Measurements from ENCODE around the gene INTS4. TPM values are rescaled to one million over a fixed set of nuclear protein-coding genes. Genes with fewer than 3 reads are reported as not detected.
"Not testable (repeated sequence)": the region's sequence is repeated elsewhere in the genome, so short reads cannot be mapped to it uniquely, and the experiment has no call there.

Gene INTS4
- polyA plus RNA-seq, 6 donors from 2014 or later: 33.3 to 71.6 (median 38.1) TPM

DNA sequence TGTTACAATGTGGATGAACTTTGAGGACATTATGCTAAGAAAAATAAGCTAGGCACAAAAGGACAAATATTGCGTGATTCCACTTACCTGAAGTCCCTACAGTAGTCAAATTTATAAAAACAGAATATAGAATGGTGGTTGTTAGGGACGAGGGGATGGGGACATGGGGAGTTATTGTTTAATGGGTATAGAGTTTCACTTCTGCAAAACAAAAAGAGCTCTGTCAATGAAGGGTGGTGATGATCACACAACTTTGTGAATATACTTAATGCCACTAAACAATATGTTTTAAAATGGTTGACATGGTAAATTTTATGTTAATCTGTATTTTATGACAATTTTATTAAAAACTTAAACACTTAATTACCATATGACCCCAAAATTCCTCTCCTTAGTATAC is 26.1 kb downstream of the INTS4 start:
- no peaks in the 10 kb centered on the region for H3K27me3 Mint-ChIP-seq
- no peak overlapping the region for H3K4me3 Mint-ChIP-seq
- peak; percentile 73 to 90 for ATAC-seq (ENCODE audit: low read depth in 2 of 2)
- DNase-seq: peak; percentile 16
- H3K27ac Mint-ChIP-seq: no peak overlapping the region
- peaks cover 0 to 22% (median 18%) of the 10 kb centered on the region in 3 donors for H3K4me1 Mint-ChIP-seq
- H3K36me3 Mint-ChIP-seq: peaks cover 0 to 18% of the 10 kb centered on the region in 2 donors
- no peaks in the 10 kb centered on the region for H3K9me3 Mint-ChIP-seq

DNA sequence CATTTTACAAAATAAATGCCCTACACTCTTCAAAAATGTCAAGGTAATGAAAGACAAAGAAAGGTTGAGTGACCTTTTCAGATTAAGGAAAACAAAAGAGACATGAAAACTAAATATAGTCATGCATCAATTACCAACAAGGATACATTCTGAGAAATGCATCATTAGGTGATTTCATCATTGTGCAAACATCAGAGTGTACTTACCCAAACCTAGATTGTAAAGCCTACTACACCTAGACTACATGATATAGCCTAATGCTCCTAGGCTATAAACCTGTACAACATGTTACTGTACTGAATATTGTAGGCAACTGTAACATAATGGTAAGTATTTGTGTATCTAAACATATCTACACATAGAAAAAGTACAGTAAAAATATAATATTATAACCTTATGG is 26.7 kb downstream of the INTS4 start:
- H3K36me3 Mint-ChIP-seq: peaks cover 0 to 18% of the 10 kb centered on the region in 2 donors
- H3K27me3 Mint-ChIP-seq: no peaks in the 10 kb centered on the region
- ATAC-seq (ENCODE audit: low read depth in 2 of 2) (no peak), DNase-seq (no peak)
- no peak overlapping the region for H3K4me3 Mint-ChIP-seq
- H3K4me1 Mint-ChIP-seq: peaks cover 0 to 22% (median 18%) of the 10 kb centered on the region in 3 donors
- H3K9me3 Mint-ChIP-seq: no peaks in the 10 kb centered on the region
- no peak overlapping the region for H3K27ac Mint-ChIP-seq

DNA sequence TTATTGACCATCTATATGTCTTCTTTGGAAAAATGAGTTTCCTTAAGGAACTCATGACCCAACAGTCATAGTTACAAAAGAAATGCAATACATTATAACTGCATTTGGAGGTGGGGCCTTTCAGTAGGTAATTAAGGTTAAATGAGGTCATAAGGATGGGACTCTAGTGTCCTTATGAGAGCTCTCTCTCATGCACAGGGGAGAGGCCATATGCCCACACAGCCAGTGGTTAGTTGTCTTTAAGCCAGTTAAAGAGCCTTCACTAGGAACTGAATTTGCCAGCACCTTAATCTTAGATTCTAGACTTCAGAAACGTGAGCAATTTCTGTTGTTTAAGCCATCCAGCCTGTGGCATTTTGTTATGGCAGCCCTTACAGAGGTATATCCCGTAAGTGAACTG is 27.3 kb downstream of the INTS4 start:
- Mint-ChIP-seq H3K36me3 (peaks cover 0 to 18% of the 10 kb centered on the region in 2 donors), H3K9me3 (no peaks in the 10 kb centered on the region)

DNA sequence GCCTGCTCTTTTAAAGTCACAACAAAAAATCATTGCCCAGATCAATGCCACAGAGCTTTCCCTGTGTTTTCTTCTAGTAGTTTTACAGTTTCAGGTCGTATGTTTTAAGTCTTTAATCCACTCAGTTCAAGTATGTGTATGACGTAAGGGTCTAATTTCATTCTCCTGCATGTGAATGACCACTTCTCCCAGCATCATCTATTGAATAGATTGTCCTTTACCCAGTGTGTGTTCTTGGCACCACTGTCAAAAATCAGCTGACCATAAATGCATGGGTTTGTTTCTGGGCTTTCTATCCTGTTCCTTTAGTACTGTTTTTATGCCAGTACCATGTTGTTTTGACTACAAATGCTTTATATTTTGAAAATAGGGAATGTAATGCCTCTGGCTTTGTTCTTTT is 28.1 kb downstream of the INTS4 start:
- DNase-seq (no peak), ATAC-seq (ENCODE audit: low read depth in 2 of 2) (no peak)
- Mint-ChIP-seq H3K4me1 (peaks cover 0 to 22% (median 18%) of the 10 kb centered on the region in 3 donors), H3K4me3 (no peak overlapping the region), H3K27ac (peak overlapping the region in 1 of 6 donors; percentile 30), H3K27me3 (no peaks in the 10 kb centered on the region), H3K9me3 (no peaks in the 10 kb centered on the region), H3K36me3 (peaks cover 0 to 18% of the 10 kb centered on the region in 2 donors)

More for the DNA sequence above, 27.3 kb downstream of the INTS4 start:
- Mint-ChIP-seq H3K27me3 (no peaks in the 10 kb centered on the region), H3K4me3 (no peak overlapping the region), H3K27ac (no peak overlapping the region), H3K4me1 (peaks cover 0 to 22% (median 18%) of the 10 kb centered on the region in 3 donors)
- DNase-seq: no peak
- ATAC-seq (ENCODE audit: low read depth in 2 of 2): no peak

DNA sequence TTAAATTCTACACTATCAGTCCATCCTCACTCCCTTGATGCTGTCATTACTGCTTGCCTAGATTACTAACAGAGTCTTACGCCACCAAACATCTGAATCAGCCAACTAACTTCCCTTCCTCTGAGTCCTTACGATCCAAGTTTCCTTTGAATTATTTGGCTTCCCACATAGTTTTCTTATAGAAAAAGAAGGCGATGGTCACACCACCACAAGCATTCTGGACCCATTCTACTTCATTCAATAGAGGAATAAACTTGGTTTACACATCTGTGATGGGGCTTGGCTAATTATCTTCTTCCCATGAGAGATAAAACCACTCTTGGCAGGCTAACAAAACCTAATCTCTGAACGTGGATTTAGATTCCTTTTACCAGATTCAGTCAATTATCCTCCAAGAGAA is 35.0 kb downstream of the INTS4 start:
- H3K4me1 Mint-ChIP-seq: no peaks in the 10 kb centered on the region
- no peaks in the 10 kb centered on the region for H3K9me3 Mint-ChIP-seq
- no peak overlapping the region for H3K4me3 Mint-ChIP-seq
- ATAC-seq (ENCODE audit: low read depth in 2 of 2) (no peak), DNase-seq (no peak)
- peaks cover 15 to 21% of the 10 kb centered on the region in 2 donors for H3K36me3 Mint-ChIP-seq
- no peak overlapping the region for H3K27ac Mint-ChIP-seq
- no peaks in the 10 kb centered on the region for H3K27me3 Mint-ChIP-seq

DNA sequence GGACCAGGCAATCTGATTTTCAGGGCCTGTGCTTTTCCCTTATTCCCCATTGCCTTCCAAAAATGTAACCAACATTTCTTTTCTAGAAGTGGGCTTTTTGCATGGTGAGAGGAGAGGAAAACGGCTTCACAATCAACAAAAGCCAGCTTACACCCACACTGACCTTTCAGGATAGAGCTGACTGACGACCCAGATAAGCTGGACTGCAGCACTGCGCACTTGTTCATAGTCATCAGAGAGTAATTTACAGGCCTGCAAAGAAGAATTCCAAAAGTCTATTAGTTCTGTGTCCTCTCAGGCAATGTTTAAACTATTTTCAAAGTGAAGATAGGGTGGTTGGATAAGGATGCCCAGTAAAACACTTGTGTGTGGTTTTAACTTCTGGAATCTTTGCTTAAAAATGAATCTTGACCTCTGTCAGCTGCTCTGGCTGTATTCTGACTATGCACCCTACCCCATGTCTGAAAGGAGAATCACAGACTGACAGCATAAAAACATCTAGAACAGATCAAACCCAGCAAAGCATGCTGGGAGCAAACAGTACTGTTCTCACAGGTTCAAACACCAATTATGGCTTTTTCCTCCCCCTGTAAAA is 35.8 kb downstream of the INTS4 start:
- H3K36me3 Mint-ChIP-seq: peaks cover 15 to 21% of the 10 kb centered on the region in 2 donors
- DNase-seq; ATAC-seq (ENCODE audit: low read depth in 2 of 2); H3K9me3 Mint-ChIP-seq; H3K4me1 Mint-ChIP-seq; H3K27me3 Mint-ChIP-seq; H3K4me3 Mint-ChIP-seq; H3K27ac Mint-ChIP-seq: not testable (repeated sequence)

DNA sequence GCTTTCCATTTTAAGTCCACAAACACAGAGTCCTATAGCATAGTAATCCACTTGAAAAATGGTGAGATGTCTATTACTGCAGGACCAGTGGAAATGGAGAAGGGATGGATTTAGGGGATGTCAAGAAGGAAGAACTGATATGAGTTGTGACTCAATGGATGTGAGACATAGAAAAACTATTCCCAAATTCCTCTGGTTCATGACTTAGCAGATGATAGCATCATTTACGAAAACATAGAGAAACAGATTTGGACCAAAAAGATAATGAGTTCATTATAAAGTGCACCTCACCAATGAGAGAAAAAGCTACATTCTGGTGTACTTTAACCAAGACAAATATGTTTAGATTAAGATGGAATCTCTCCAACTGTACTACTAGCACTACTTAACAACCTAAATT is 51.2 kb downstream of the INTS4 start:
- Mint-ChIP-seq H3K27ac (peak overlapping the region in 1 of 6 donors; percentile 36), H3K36me3 (peaks cover 11 to 24% of the 10 kb centered on the region in 2 donors), H3K4me1 (peaks cover 0 to 17% (median 16%) of the 10 kb centered on the region in 3 donors)
- not testable (repeated sequence) for DNase-seq; H3K27me3 Mint-ChIP-seq; H3K4me3 Mint-ChIP-seq; H3K9me3 Mint-ChIP-seq; ATAC-seq (ENCODE audit: low read depth in 2 of 2)

DNA sequence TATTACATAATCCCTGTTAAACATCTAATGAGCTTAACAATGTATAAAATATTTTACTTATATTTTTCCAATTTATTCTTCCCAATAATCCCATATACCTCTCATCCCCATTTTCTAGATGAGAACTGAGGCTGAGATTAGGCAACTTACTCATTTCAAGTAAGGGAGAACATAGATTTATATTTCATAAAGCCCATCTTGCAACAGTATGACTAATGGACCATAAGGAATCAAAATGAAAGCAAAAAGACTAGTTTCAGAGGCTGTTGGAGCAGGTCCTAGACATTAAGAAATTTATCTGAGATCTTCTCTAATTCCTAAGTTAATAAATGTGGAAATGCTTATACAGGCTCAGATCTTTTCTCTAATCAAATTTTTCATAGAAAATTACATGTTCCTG is 52.0 kb downstream of the INTS4 start:
- peaks cover 0 to 16% (median 15%) of the 10 kb centered on the region in 3 donors for H3K4me1 Mint-ChIP-seq

DNA sequence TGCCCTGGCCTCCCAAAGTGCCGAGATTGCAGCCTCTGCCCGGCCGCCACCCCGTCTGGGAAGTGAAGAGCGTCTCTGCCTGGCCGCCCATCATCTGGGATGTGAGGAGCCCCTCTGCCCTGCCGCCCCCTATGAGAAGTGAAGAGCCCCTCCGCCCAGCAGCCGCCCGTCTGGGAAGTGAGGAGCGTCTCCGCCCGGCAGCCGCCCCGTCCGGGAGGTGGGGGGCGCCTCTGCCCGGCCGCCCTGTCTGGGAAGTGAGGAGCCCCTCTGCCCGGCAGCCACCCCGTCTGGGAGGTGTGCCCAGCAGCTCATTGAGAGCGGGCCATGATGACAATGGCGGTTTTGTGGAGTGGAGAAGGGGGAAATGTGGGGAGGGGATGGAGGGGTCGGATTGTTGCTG is 60.9 kb downstream of the INTS4 start:
- H3K4me3 Mint-ChIP-seq; H3K4me1 Mint-ChIP-seq; H3K27ac Mint-ChIP-seq; H3K9me3 Mint-ChIP-seq; H3K27me3 Mint-ChIP-seq; DNase-seq; ATAC-seq (ENCODE audit: low read depth in 2 of 2): not testable (repeated sequence)
- peaks cover 18 to 23% of the 10 kb centered on the region in 2 donors for H3K36me3 Mint-ChIP-seq

More for the DNA sequence above, 52.0 kb downstream of the INTS4 start:
- peaks cover 5 to 16% of the 10 kb centered on the region in 2 donors for H3K36me3 Mint-ChIP-seq
- not testable (repeated sequence) for H3K27ac Mint-ChIP-seq; ATAC-seq (ENCODE audit: low read depth in 2 of 2); DNase-seq; H3K27me3 Mint-ChIP-seq; H3K9me3 Mint-ChIP-seq; H3K4me3 Mint-ChIP-seq

DNA sequence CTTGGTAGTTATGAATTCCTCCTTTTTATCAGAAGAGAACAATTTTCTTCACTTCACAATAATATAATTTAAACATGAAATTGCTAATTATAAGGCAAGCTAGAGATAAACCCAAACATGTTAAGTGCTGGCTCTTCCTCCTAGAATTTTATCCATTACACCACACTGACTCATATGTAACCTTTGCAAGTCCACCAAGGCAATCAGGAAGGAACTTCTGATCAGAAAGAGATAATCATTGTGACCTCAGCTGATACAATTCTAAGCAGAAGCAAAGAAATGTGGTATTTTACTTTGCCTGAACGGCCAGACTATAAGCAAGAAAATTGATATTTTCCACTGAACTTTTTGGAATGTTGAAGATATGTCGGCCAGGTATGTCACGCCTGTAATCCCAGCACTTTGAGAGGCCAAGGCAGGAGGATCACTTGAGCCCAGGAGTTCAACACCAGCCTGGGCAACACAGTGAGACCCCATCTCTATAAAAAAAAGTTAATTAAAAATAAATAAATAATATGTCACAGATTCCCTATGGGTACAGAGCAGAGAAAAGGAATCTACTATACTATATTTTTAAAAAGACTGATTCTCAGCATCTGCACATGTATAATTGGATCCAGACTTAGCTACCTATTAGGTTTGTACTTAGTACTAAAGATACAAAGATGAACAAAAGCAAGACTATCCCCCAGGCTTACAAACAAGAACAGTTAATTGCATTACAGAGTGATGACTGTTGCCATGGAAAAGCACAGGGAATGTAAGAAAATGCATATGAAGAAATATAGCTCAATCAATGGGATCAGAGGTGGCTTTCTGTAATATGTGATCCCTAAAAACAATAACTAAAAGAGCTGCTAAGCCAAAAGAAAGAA is 63.9 kb downstream of the INTS4 start:
- Mint-ChIP-seq H3K27ac (peak overlapping the region in 2 of 6 donors; percentile 2 to 15), H3K36me3 (peaks cover 24 to 42% of the 10 kb centered on the region in 2 donors)
- not testable (repeated sequence) for H3K27me3 Mint-ChIP-seq; H3K4me3 Mint-ChIP-seq; H3K9me3 Mint-ChIP-seq; DNase-seq; H3K4me1 Mint-ChIP-seq; ATAC-seq (ENCODE audit: low read depth in 2 of 2)

DNA sequence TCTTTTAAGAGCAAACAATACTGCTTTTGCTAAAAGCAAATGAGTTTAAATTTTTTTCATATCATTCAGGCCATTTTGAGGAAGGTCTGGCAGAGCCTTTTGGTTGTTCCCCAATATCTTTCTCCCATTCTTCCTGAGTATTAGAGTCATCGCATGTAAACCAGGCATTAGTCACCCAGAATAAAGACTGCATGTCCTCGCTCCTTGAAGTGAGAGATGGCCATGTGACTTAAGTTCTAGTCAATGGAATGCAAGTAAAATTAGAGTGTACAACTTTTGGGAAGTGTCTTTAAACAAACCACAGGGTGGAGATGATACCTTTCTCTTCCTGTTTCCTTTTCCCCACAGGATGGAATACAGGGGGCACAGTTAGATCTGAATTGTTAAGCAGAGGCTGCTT is 76.8 kb downstream of the INTS4 start:
- H3K4me3 Mint-ChIP-seq; ATAC-seq (ENCODE audit: low read depth in 2 of 2); DNase-seq; H3K4me1 Mint-ChIP-seq; H3K27me3 Mint-ChIP-seq; H3K27ac Mint-ChIP-seq; H3K36me3 Mint-ChIP-seq; H3K9me3 Mint-ChIP-seq: not testable (repeated sequence)

DNA sequence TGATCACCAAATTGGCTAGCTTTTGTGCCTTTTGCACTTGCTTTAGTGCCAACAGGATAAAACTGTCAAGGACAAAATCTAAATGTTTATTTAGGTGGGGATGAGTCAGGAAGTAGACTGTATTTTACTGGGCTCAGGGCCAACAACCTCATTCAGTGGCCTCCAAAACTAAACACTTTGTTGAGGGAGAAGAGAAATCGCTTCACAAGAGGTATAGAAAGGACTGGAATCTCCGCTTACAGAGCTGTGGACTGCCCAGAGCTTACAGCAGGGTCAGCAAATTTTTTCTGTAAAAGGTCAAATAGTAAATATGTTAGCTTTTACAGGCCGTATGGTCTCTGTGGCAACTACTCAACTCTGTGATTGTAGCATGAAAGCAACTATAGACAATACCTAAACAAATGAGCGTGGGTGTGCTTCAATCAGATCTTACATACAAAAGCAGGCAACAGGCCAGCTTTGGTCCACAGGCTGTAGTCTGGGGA is 80.1 kb downstream of the INTS4 start:
- not testable (repeated sequence) for H3K4me1 Mint-ChIP-seq; H3K27ac Mint-ChIP-seq; H3K4me3 Mint-ChIP-seq; H3K27me3 Mint-ChIP-seq; ATAC-seq (ENCODE audit: low read depth in 2 of 2); DNase-seq; H3K9me3 Mint-ChIP-seq
- peaks cover 0 to 13% of the 10 kb centered on the region in 2 donors for H3K36me3 Mint-ChIP-seq

DNA sequence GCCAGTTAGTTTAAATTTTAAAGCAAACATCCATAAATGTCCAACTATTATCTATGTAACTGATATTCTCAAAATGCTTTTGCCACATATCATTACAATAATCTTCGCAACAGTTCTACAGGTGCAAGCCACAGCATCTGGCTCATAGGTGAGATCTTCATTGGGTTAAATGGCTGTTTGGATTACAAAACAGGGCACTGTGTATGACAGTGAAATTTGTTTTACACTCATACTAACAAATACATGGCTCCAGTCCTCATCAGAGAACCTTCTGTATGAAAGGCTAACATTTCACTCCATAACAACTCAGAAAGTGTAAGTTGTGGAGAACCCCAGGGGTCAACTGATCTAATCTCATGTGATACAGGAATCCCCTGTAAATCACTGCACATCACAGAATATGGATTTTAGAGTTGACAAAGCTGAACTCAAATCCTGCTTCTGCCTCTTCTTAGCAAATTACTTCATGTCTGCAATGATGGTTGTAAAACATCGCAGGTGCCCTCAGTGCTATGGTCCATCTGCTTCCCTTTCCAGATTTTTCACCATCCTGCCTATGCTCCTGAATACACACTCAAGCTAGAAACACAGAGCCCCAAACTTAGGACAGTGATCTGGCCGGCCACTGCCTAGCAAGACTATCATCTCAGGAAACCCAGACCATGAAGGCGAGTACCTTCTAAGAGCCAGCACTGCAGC is 80.7 kb downstream of the INTS4 start:
- not testable (repeated sequence) for H3K27ac Mint-ChIP-seq; H3K9me3 Mint-ChIP-seq; H3K4me1 Mint-ChIP-seq; DNase-seq; H3K4me3 Mint-ChIP-seq; H3K27me3 Mint-ChIP-seq; ATAC-seq (ENCODE audit: low read depth in 2 of 2)
- H3K36me3 Mint-ChIP-seq: peaks cover 0 to 17% of the 10 kb centered on the region in 2 donors

All from naive B cell (primary cell).